Activated naive CD8-positive, alpha-beta T cell treated with anti-CD3 and anti-CD28 coated beads, Interleukin-2, amount 50 U/mL, for 24 hours (primary cell): ENCODE measurements around the gene GPR61.

Experiments used
- ATAC-seq: fragments of 150-1000 bp; cut with Tn5 transposase; one replicate; pipeline ENCODE4 v1.10.0; 2021
- DNase-seq: peaks from one replicate; pipeline ENCODE4 v3.0.0; 2021
- H3K27ac Mint-ChIP-seq: one replicate; pipeline ENCODE4 v1.8.0; 2021; ENCODE audit warnings: mild to moderate bottlenecking, mixed read lengths
- H3K27me3 Mint-ChIP-seq: one replicate; pipeline ENCODE4 v1.8.0; 2021; ENCODE audit warnings: mixed read lengths
- H3K36me3 Mint-ChIP-seq: one replicate; pipeline ENCODE4 v1.8.0; 2021; ENCODE audit warnings: low read depth, mixed read lengths
- H3K4me1 Mint-ChIP-seq: one replicate; pipeline ENCODE4 v1.8.0; 2021; ENCODE audit warnings: mixed read lengths
- H3K4me3 Mint-ChIP-seq: one replicate; pipeline ENCODE4 v1.8.0; 2021; ENCODE audit warnings: mild to moderate bottlenecking, moderate library complexity, mixed read lengths
- H3K9me3 Mint-ChIP-seq: one replicate; pipeline ENCODE4 v1.8.0; 2021; ENCODE audit warnings: mixed read lengths

The GPR61 gene

GRCh38 chr1:109501644-109502363 is 37.9 kb upstream of the GPR61 start:
- DNase-seq (peak; percentile 5), ATAC-seq (no peak)
- Mint-ChIP-seq H3K4me3 (peak overlapping the region; percentile 23), H3K9me3 (no peaks in the 10 kb centered on the region), H3K36me3 (peaks cover 3% of the 10 kb centered on the region), H3K27me3 (no peaks in the 10 kb centered on the region), H3K27ac (peak overlapping the region; percentile 48), H3K4me1 (peaks cover 83% of the 10 kb centered on the region)

- Mint-ChIP-seq H3K27ac (peak overlapping the region; percentile 48), H3K9me3 (no peaks in the 10 kb centered on the region), H3K27me3 (no peaks in the 10 kb centered on the region), H3K4me1 (peaks cover 81% of the 10 kb centered on the region), H3K4me3 (peak overlapping the region; percentile 23), H3K36me3 (peaks cover 3% of the 10 kb centered on the region)
- ATAC-seq (peak; percentile 55), DNase-seq (peak; percentile 19)
Measured at GRCh38 chr1:109502364-109502851, 37.3 kb upstream of the GPR61 start.

- H3K4me3 Mint-ChIP-seq = no peak overlapping the region
- peaks cover 77% of the 10 kb centered on the region for H3K4me1 Mint-ChIP-seq
- ATAC-seq = no peak
- DNase-seq = peak; percentile 1
- H3K9me3 Mint-ChIP-seq = no peaks in the 10 kb centered on the region
- H3K27me3 Mint-ChIP-seq = no peaks in the 10 kb centered on the region
- peak overlapping the region; percentile 64 for H3K27ac Mint-ChIP-seq
- peaks cover 3% of the 10 kb centered on the region for H3K36me3 Mint-ChIP-seq
Measured at GRCh38 chr1:109503935-109504334, 35.7 kb upstream of the GPR61 start.

GRCh38 chr1:109504974-109505373 is 34.7 kb upstream of the GPR61 start:
- H3K27ac Mint-ChIP-seq = peak overlapping the region; percentile 4
- H3K4me3 Mint-ChIP-seq = no peak overlapping the region
- H3K36me3 Mint-ChIP-seq = peaks cover 3% of the 10 kb centered on the region
- peaks cover 72% of the 10 kb centered on the region for H3K4me1 Mint-ChIP-seq
- H3K9me3 Mint-ChIP-seq = no peaks in the 10 kb centered on the region
- no peaks in the 10 kb centered on the region for H3K27me3 Mint-ChIP-seq
- no peak for DNase-seq
- peak; percentile 27 for ATAC-seq

GRCh38 chr1:109508001-109508872 is 31.4 kb upstream of the GPR61 start:
- ATAC-seq (no peak), DNase-seq (peak; percentile 2)
- no peaks in the 10 kb centered on the region for H3K9me3 Mint-ChIP-seq
- H3K27me3 Mint-ChIP-seq = no peaks in the 10 kb centered on the region
- H3K4me1 Mint-ChIP-seq = peaks cover 49% of the 10 kb centered on the region
- H3K4me3 Mint-ChIP-seq = peak overlapping the region; percentile 82
- H3K27ac Mint-ChIP-seq = peak overlapping the region; percentile 32
- no peaks in the 10 kb centered on the region for H3K36me3 Mint-ChIP-seq

- Mint-ChIP-seq H3K27ac (peak overlapping the region; percentile 46), H3K9me3 (no peaks in the 10 kb centered on the region), H3K4me1 (peaks cover 47% of the 10 kb centered on the region), H3K4me3 (peak overlapping the region; percentile 82), H3K36me3 (no peaks in the 10 kb centered on the region), H3K27me3 (no peaks in the 10 kb centered on the region)
- ATAC-seq = no peak
- DNase-seq = no peak
Measured at GRCh38 chr1:109508873-109509175, 30.8 kb upstream of the GPR61 start.

GRCh38 chr1:109509176-109510134 is 30.2 kb upstream of the GPR61 start, which contains the start of gene AMIGO1:
AMIGO1 (minus strand) TSS chr1:109509727; CDS start chr1:109508912, 815 bp downstream.
- peak; percentile 68 for DNase-seq
- Mint-ChIP-seq H3K27me3 (no peaks in the 10 kb centered on the region), H3K4me1 (peaks cover 41% of the 10 kb centered on the region), H3K4me3 (peak within 1 kb of the TSS; percentile 86), H3K36me3 (no peaks in the 10 kb centered on the region), H3K9me3 (no peaks in the 10 kb centered on the region), H3K27ac (peak within 1 kb of the TSS; percentile 83)
- ATAC-seq = peak; percentile 41

- DNase-seq = no peak
- Mint-ChIP-seq H3K4me1 (peaks cover 24% of the 10 kb centered on the region), H3K27ac (no peak overlapping the region), H3K27me3 (no peaks in the 10 kb centered on the region), H3K4me3 (no peak overlapping the region), H3K36me3 (no peaks in the 10 kb centered on the region), H3K9me3 (no peaks in the 10 kb centered on the region)
- ATAC-seq = no peak
Measured at GRCh38 chr1:109513110-109513710, 26.5 kb upstream of the GPR61 start.

- Mint-ChIP-seq H3K4me1 (peaks cover 13% of the 10 kb centered on the region), H3K36me3 (no peaks in the 10 kb centered on the region)
- ATAC-seq = no peak
Measured at GRCh38 chr1:109514846-109515245, 24.8 kb upstream of the GPR61 start.

GRCh38 chr1:109516872-109517271 is 22.8 kb upstream of the GPR61 start:
- Mint-ChIP-seq H3K36me3 (no peaks in the 10 kb centered on the region), H3K4me3 (no peak overlapping the region), H3K27me3 (no peaks in the 10 kb centered on the region), H3K9me3 (no peaks in the 10 kb centered on the region), H3K27ac (no peak overlapping the region), H3K4me1 (peaks cover 4% of the 10 kb centered on the region)
- no peak for DNase-seq
- ATAC-seq = no peak

More at GRCh38 chr1:109514846-109515245, 24.8 kb upstream of the GPR61 start:
- H3K9me3 Mint-ChIP-seq = no peaks in the 10 kb centered on the region
- no peak overlapping the region for H3K27ac Mint-ChIP-seq
- no peak overlapping the region for H3K4me3 Mint-ChIP-seq
- H3K27me3 Mint-ChIP-seq = no peaks in the 10 kb centered on the region
- DNase-seq = no peak

- Mint-ChIP-seq H3K27ac (no peak overlapping the region), H3K9me3 (no peaks in the 10 kb centered on the region), H3K27me3 (no peaks in the 10 kb centered on the region), H3K4me3 (no peak overlapping the region), H3K36me3 (no peaks in the 10 kb centered on the region), H3K4me1 (peaks cover 4% of the 10 kb centered on the region)
- DNase-seq (no peak), ATAC-seq (no peak)
Measured at GRCh38 chr1:109517337-109517736, 22.3 kb upstream of the GPR61 start.

GRCh38 chr1:109521002-109521951 is 18.4 kb upstream of the GPR61 start:
- Mint-ChIP-seq H3K36me3 (no peaks in the 10 kb centered on the region), H3K27me3 (no peaks in the 10 kb centered on the region), H3K27ac (no peak overlapping the region), H3K4me1 (no peaks in the 10 kb centered on the region), H3K4me3 (no peak overlapping the region), H3K9me3 (no peaks in the 10 kb centered on the region)
- DNase-seq (no peak), ATAC-seq (no peak)

- no peak overlapping the region for H3K27ac Mint-ChIP-seq
- H3K4me3 Mint-ChIP-seq = no peak overlapping the region
- ATAC-seq = no peak
- no peak for DNase-seq
- no peaks in the 10 kb centered on the region for H3K9me3 Mint-ChIP-seq
- no peaks in the 10 kb centered on the region for H3K4me1 Mint-ChIP-seq
- H3K36me3 Mint-ChIP-seq = no peaks in the 10 kb centered on the region
- H3K27me3 Mint-ChIP-seq = no peaks in the 10 kb centered on the region
Measured at GRCh38 chr1:109522026-109522425, 17.6 kb upstream of the GPR61 start.
